CD4-positive, alpha-beta memory T cell (primary cell): ENCODE data around the gene ADGRD2. TPM values are rescaled to one million over a fixed set of nuclear protein-coding genes. Genes with fewer than 3 reads are reported as not detected.

Experiments
- CTCF ChIA-PET: fragments of 350-600 bp; sonication (Branson Sonifier 250); formaldehyde crosslinking; loops from one replicate; lab custom pipeline; 2021; ENCODE audit warnings: inconsistent platforms; ENCODE audit not compliant: partially characterized antibody; lab: Charles Lee
- POLR2A ChIA-PET: fragments of 350-600 bp; sonication (Branson Sonifier 250); formaldehyde crosslinking; loops from one replicate; lab custom pipeline; 2021; ENCODE audit not compliant: partially characterized antibody; lab: Charles Lee
- DNase-seq, 5 donors: peaks; one replicate each; pipeline versions ENCODE4 v3.0.0 to v3.0.0-alpha.2; 2020 to 2022; ENCODE audit warnings: mixed read lengths in 1 of 5
- H3K27ac ChIP-seq: one replicate; pipeline ENCODE4 v1.7.0; 2013; ENCODE audit warnings: low read depth, low read length
- H3K27me3 ChIP-seq: 2 replicates; pipeline ENCODE4 v1.7.0; 2013; ENCODE audit warnings: mild to moderate bottlenecking, low read length, moderate library complexity; ENCODE audit not compliant: insufficient read depth
- H3K36me3 ChIP-seq: 2 replicates; pipeline ENCODE4 v1.7.0; 2013; ENCODE audit warnings: mild to moderate bottlenecking, low read length, moderate library complexity; ENCODE audit not compliant: insufficient read depth
- H3K4me1 ChIP-seq: 2 replicates; pipeline ENCODE4 v1.7.0; 2013; ENCODE audit warnings: mild to moderate bottlenecking, low read length, moderate library complexity; ENCODE audit not compliant: insufficient read depth
- H3K4me3 ChIP-seq, 2 donors: one replicate each; pipeline ENCODE4 v1.7.0; 2013; ENCODE audit warnings: low read length in 2 of 2, mild to moderate bottlenecking in 1 of 2
- H3K9me3 ChIP-seq, 2 donors: one replicate each; pipeline ENCODE4 v1.7.0; 2013; ENCODE audit warnings: low read length in 2 of 2, control low read depth in 1 of 2; ENCODE audit not compliant: control insufficient read depth in 1 of 2
- H3K27ac Mint-ChIP-seq, 7 donors: one replicate each; pipeline ENCODE4 v1.8.0; 2020 to 2021; ENCODE audit warnings: mixed read lengths in 7 of 7, mild to moderate bottlenecking in 6 of 7, inconsistent platforms in 3 of 7, moderate library complexity in 3 of 7
- H3K27me3 Mint-ChIP-seq, 2 donors: one replicate each; pipeline ENCODE4 v1.8.0; 2020 to 2021; ENCODE audit warnings: mixed read lengths in 2 of 2
- H3K36me3 Mint-ChIP-seq, 2 donors: one replicate each; pipeline ENCODE4 v1.8.0; 2020 to 2021; ENCODE audit warnings: mixed read lengths in 2 of 2, inconsistent platforms in 1 of 2, mild to moderate bottlenecking in 1 of 2
- H3K4me1 Mint-ChIP-seq, 4 donors: one replicate each; pipeline ENCODE4 v1.8.0; 2020 to 2021; ENCODE audit warnings: mixed read lengths in 4 of 4, mild to moderate bottlenecking in 1 of 4
- H3K4me3 Mint-ChIP-seq, 8 donors: one replicate each; pipeline ENCODE4 v1.8.0; 2020 to 2021; ENCODE audit warnings: mixed read lengths in 8 of 8, mild to moderate bottlenecking in 7 of 8, moderate library complexity in 6 of 8, inconsistent platforms in 3 of 8
- H3K9me3 Mint-ChIP-seq, 8 donors: one replicate each; pipeline ENCODE4 v1.8.0; 2020 to 2021; ENCODE audit warnings: mixed read lengths in 8 of 8, mild to moderate bottlenecking in 5 of 8, inconsistent platforms in 3 of 8, moderate library complexity in 1 of 8
- intact Hi-C: fragments of 100-400 bp; cut with micrococcal nuclease; formaldehyde crosslinking; loops from one replicate; pipeline ENCODE4 v1.15.1; 2023
- polyA plus RNA-seq, 2 donors: library from polyadenylated mRNA; unstranded; fragments of 300-500 nt; fragmentation: Illumina TruSeq; gene quantifications; one replicate each; pipeline ENCODE4 v1.2.3, GENCODE V29; 2021
- total RNA-seq, 2 experiments: library from RNA; stranded (reverse); gene quantifications; one replicate each; pipeline ENCODE4 v1.2.3, GENCODE V29; 2021

Gene ADGRD2
- total and polyA plus RNA-seq, 4 experiments from 2014 or later = not detected

GRCh38 chr9:124468061-124468740, 17.9 kb downstream of the ADGRD2 start:
- no peak overlapping the region for H3K27ac Mint-ChIP-seq
- H3K36me3 Mint-ChIP-seq = no peaks in the 10 kb centered on the region
- ChIA-PET POLR2A (no interaction called here), CTCF (no interaction called here)
- no peaks in the 10 kb centered on the region for H3K9me3 ChIP-seq
- H3K27me3 Mint-ChIP-seq = peaks cover 8 to 16% of the 10 kb centered on the region in 2 donors
- no peak for DNase-seq
- intact Hi-C loops = no loop called here
- H3K36me3 ChIP-seq = no peaks in the 10 kb centered on the region
- H3K4me1 ChIP-seq = no peaks in the 10 kb centered on the region
- no peaks in the 10 kb centered on the region for H3K4me1 Mint-ChIP-seq
- peaks cover 0 to 4% (median 0%) of the 10 kb centered on the region in 8 donors for H3K9me3 Mint-ChIP-seq
- no peaks in the 10 kb centered on the region for H3K27me3 ChIP-seq
- H3K4me3 Mint-ChIP-seq = no peak overlapping the region
- no peak overlapping the region for H3K27ac ChIP-seq
- H3K4me3 ChIP-seq = no peak overlapping the region

GRCh38 chr9:124469011-124469832, 19.0 kb downstream of the ADGRD2 start:
- CTCF ChIA-PET = no interaction called here
- no peaks in the 10 kb centered on the region for H3K36me3 Mint-ChIP-seq
- peaks cover 8 to 20% of the 10 kb centered on the region in 2 donors for H3K27me3 Mint-ChIP-seq
- no peak overlapping the region for H3K27ac Mint-ChIP-seq
- no peaks in the 10 kb centered on the region for H3K9me3 Mint-ChIP-seq
- Histone ChIP-seq H3K9me3 (no peaks in the 10 kb centered on the region), H3K27ac (no peak overlapping the region), H3K4me3 (no peak overlapping the region), H3K27me3 (no peaks in the 10 kb centered on the region), H3K4me1 (no peaks in the 10 kb centered on the region), H3K36me3 (no peaks in the 10 kb centered on the region)
- intact Hi-C loops = no loop called here
- no peaks in the 10 kb centered on the region for H3K4me1 Mint-ChIP-seq
- DNase-seq = peak in 1 of 5 donors; percentile 16
- POLR2A ChIA-PET = no interaction called here
- no peak overlapping the region for H3K4me3 Mint-ChIP-seq

GRCh38 chr9:124470306-124470705, 20.1 kb downstream of the ADGRD2 start:
- no peak overlapping the region for H3K27ac Mint-ChIP-seq
- no peaks in the 10 kb centered on the region for H3K9me3 ChIP-seq
- H3K4me1 ChIP-seq = no peaks in the 10 kb centered on the region
- no peaks in the 10 kb centered on the region for H3K36me3 Mint-ChIP-seq
- no peaks in the 10 kb centered on the region for H3K4me1 Mint-ChIP-seq
- peak in 1 of 5 donors; percentile 28 for DNase-seq
- CTCF ChIA-PET = no interaction called here
- peaks cover 6 to 19% of the 10 kb centered on the region in 2 donors for H3K27me3 Mint-ChIP-seq
- no peak overlapping the region for H3K4me3 Mint-ChIP-seq
- POLR2A ChIA-PET = no interaction called here
- no peaks in the 10 kb centered on the region for H3K36me3 ChIP-seq
- no peaks in the 10 kb centered on the region for H3K9me3 Mint-ChIP-seq
- no peak overlapping the region for H3K27ac ChIP-seq
- intact Hi-C loops = no loop called here
- H3K4me3 ChIP-seq = no peak overlapping the region
- H3K27me3 ChIP-seq = no peaks in the 10 kb centered on the region

GRCh38 chr9:124470726-124471125, 20.5 kb downstream of the ADGRD2 start:
- no peak overlapping the region for H3K27ac ChIP-seq
- Mint-ChIP-seq H3K4me3 (no peak overlapping the region), H3K4me1 (no peaks in the 10 kb centered on the region), H3K27ac (peak overlapping the region in 1 of 7 donors; percentile 35), H3K27me3 (peaks cover 5 to 17% of the 10 kb centered on the region in 2 donors), H3K36me3 (no peaks in the 10 kb centered on the region), H3K9me3 (no peaks in the 10 kb centered on the region)
- no peaks in the 10 kb centered on the region for H3K9me3 ChIP-seq
- no peaks in the 10 kb centered on the region for H3K36me3 ChIP-seq
- ChIA-PET POLR2A (no interaction called here), CTCF (no interaction called here)
- H3K4me3 ChIP-seq = no peak overlapping the region
- DNase-seq = peak in 1 of 5 donors; percentile 30
- H3K4me1 ChIP-seq = no peaks in the 10 kb centered on the region
- H3K27me3 ChIP-seq = no peaks in the 10 kb centered on the region
- intact Hi-C loops = no loop called here

- Mint-ChIP-seq H3K4me3 (no peak overlapping the region), H3K27ac (no peak overlapping the region), H3K4me1 (no peaks in the 10 kb centered on the region), H3K9me3 (no peaks in the 10 kb centered on the region), H3K27me3 (peaks cover 8 to 17% of the 10 kb centered on the region in 2 donors), H3K36me3 (no peaks in the 10 kb centered on the region)
- no peak for DNase-seq
- CTCF ChIA-PET = no interaction called here
- Histone ChIP-seq H3K36me3 (no peaks in the 10 kb centered on the region), H3K27me3 (no peaks in the 10 kb centered on the region), H3K4me3 (no peak overlapping the region), H3K4me1 (no peaks in the 10 kb centered on the region), H3K27ac (no peak overlapping the region), H3K9me3 (no peaks in the 10 kb centered on the region)
- intact Hi-C loops = no loop called here
- POLR2A ChIA-PET = no interaction called here
Observed at GRCh38 chr9:124471761-124472160, 21.5 kb downstream of the ADGRD2 start.

GRCh38 chr9:124472770-124473169, 22.5 kb downstream of the ADGRD2 start:
- no peaks in the 10 kb centered on the region for H3K36me3 Mint-ChIP-seq
- no peak overlapping the region for H3K4me3 Mint-ChIP-seq
- no peaks in the 10 kb centered on the region for H3K27me3 ChIP-seq
- intact Hi-C loops = no loop called here
- no peaks in the 10 kb centered on the region for H3K4me1 ChIP-seq
- H3K9me3 Mint-ChIP-seq = no peaks in the 10 kb centered on the region
- H3K27me3 Mint-ChIP-seq = peaks cover 8 to 17% of the 10 kb centered on the region in 2 donors
- CTCF ChIA-PET = no interaction called here
- no peak overlapping the region for H3K27ac Mint-ChIP-seq
- H3K4me1 Mint-ChIP-seq = no peaks in the 10 kb centered on the region
- no peak for DNase-seq
- POLR2A ChIA-PET = no interaction called here
- H3K27ac ChIP-seq = no peak overlapping the region
- no peaks in the 10 kb centered on the region for H3K36me3 ChIP-seq
- no peak overlapping the region for H3K4me3 ChIP-seq
- no peaks in the 10 kb centered on the region for H3K9me3 ChIP-seq

- H3K27me3 ChIP-seq = no peaks in the 10 kb centered on the region
- H3K4me3 ChIP-seq = no peak overlapping the region
- Mint-ChIP-seq H3K9me3 (no peaks in the 10 kb centered on the region), H3K4me1 (no peaks in the 10 kb centered on the region), H3K27ac (peak overlapping the region in 1 of 7 donors; percentile 24), H3K36me3 (no peaks in the 10 kb centered on the region), H3K27me3 (peaks cover 8 to 18% of the 10 kb centered on the region in 2 donors), H3K4me3 (no peak overlapping the region)
- CTCF ChIA-PET = no interaction called here
- no peak for DNase-seq
- no peaks in the 10 kb centered on the region for H3K9me3 ChIP-seq
- intact Hi-C loops = no loop called here
- H3K27ac ChIP-seq = no peak overlapping the region
- POLR2A ChIA-PET = no interaction called here
- no peaks in the 10 kb centered on the region for H3K36me3 ChIP-seq
- H3K4me1 ChIP-seq = no peaks in the 10 kb centered on the region
Observed at GRCh38 chr9:124473310-124473709, 23.1 kb downstream of the ADGRD2 start.
